Measurements from ENCODE around the gene MPV17. TPM values are rescaled to one million over a fixed set of nuclear protein-coding genes. Genes with fewer than 3 reads are reported as not detected.
"Not testable (repeated sequence)": the region's sequence is repeated elsewhere in the genome, so short reads cannot be mapped to it uniquely, and the experiment has no call there.

Gene MPV17
- 34.9 TPM for total RNA-seq

- peak; percentile 73 for DNase-seq
These were observed at the start of gene MPV17 for GRCh38 chr2:27322766-27323595. Gene MPV17 (minus strand): TSS chr2:27323097. CDS start chr2:27322517, 580 bp downstream.

- DNase-seq = no peak
These were observed 48.1 kb upstream of the MPV17 start for GRCh38 chr2:27370816-27371620.

- peak; percentile 99 for DNase-seq
These were observed 47.3 kb upstream of the MPV17 start, which contains the start of the genes EIF2B4 and SNX17 for GRCh38 chr2:27370026-27370815. Gene EIF2B4 (minus strand): TSS chr2:27370338. CDS start chr2:27370314, 24 bp downstream. Gene SNX17 (plus strand): TSS chr2:27370616. CDS start chr2:27370744, 128 bp downstream.

- DNase-seq = peak; percentile 73
These were observed 46.7 kb upstream of the MPV17 start for GRCh38 chr2:27369471-27370025.

DNA sequence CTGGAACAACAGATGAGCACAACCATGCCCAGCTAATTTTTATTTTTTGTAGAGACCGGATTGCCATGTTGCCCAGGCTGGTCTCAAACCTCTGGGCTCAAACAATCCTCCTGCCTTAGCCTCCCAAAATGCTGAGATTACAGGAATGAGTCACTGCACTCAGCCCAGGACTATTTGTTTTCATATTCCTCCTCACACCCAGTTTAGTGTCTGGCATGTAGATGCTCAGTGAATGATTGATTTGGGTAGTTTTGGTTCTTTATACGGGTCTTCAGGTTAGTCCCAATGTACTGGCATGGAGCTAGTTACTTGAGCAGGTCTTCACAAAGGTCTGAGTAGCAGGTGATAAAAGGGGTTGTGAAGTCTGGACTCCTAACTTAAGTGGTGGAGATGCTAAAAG lies 41.0 kb upstream of the MPV17 start:
- DNase-seq = no peak

- DNase-seq = no peak
These were observed 40.0 kb upstream of the MPV17 start for GRCh38 chr2:27362678-27363420.

- peak; percentile 94 for DNase-seq
These were observed 33.7 kb upstream of the MPV17 start, which contains the start of gene GTF3C2 for GRCh38 chr2:27356382-27357181. Gene GTF3C2 (minus strand): TSS chr2:27356764. CDS start chr2:27343554, 13,210 bp downstream.

DNA sequence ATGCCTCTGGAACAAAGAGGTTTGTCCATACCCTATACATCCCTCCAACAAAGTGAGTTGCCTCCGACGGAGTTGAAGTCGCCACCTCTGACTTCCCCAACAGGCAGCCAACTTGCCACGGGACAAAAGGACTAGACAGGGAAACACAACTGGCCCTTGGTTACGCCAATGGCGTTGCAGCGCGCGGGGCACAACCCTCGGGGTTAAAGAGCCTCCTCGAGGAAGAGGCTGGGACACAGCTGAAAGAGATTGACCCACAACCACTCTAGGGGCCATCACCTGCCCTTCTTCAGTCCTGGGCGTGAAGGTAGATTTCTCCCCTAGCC lies 33.1 kb upstream of the MPV17 start:
- no peak for DNase-seq

DNA sequence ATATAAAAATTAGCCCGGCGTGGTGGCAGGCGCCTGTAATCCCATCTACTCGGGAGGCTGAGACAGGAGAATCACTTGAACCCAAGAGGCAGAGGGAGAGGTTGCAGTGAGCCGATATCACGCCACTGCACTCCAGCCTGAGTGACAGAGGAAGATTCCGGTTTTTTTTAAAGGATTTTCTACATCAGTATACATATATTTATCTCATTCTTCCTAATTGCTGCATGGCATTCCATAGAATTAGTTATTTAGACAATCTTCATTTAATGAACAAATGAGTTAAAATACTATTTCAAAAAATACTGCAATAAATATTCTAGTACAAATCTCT lies 31.7 kb upstream of the MPV17 start:
- no peak for DNase-seq

DNA sequence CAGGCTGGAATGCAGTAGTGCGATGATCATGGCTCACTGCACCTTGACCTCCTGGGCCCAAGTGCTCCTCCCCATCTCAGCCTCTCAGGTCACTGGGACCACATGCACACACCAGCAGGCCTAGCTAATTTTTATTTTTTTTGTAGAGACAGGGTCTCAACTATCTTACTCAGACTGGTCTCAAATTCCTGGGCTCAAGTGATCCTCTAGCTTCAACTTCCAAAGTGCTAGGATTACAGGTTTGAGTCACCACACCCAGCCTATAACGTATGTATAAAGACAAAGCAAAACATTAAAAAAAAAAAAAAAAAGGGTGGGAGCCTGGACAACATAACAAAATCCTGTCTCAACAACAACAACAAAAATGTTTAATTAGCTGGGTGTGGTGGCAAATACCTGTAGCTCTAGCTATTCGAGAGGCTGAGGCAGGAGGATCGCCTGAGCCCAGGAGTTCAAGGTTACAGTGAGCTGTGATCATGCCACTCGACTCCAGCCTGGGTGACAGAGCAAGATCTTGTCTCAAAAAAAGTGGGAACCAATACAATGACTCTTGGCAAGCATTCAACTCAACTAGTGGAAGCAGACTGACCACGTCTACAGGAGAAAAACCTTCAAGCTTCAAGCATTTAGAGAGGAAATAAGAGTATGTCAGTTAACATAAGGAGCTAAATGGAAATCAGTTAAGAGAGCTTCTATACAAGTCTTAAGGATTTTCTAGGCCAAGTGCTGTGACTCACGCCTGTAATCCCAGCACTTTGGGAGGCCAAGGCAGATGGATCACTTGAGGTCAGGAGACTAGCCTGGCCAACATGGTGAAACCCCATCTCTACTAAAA lies 31.1 kb upstream of the MPV17 start:
- DNase-seq = no peak

DNA sequence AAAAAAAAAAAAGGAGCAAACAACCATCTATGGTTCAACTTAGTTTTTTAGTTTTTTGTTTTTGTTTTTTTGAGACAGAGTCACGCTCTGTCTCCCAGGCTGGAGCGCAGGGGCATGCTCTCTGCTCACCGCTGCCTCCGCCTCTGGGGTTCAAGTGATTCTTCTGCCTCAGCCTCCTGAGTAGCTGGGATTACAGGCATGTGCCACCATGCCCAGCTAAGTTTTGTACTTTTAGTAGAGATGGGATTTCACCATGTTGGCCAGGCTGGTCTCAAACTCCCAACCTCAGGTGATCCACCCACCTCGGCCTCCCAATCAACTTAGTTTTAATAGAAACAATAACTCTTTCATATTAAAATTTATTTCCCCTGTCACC lies 30.5 kb upstream of the MPV17 start:
- not testable (repeated sequence) for DNase-seq

DNA sequence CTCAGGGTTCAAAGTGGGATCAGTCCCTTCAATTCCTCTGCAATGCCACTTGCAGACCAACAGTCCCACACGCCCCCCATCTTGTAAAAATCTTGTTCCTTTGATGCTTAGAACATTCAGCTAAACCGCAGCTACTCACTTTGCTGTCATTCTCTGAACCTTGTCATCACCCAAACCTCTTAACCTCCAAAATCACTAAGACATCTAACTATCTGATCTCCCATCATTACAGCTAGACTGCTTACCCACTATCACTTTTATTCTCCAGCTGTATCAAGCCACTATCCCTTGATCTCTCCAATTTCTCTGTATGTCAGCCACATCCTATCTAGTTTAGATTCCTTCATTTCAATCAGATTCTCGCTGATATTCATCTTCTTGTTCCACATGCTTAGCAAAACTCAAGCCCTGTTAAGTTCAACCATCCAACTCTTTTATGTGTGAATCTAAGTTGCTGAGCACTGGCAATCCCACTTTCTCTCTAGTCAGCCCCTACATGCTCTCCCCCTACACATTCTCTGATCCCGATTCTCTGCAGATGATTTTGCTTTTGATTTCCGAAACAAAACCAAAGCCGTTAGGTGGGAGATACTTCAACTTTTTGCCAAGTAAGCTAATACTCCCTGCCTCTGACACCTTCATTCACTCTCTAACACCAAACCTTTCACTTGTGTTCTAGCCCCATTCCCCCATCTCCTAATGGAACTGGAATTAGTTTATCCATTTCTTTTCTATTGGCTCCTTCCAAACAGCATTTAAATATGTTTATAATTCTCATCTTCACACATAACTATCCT lies 29.1 kb upstream of the MPV17 start:
- no peak for DNase-seq

DNA sequence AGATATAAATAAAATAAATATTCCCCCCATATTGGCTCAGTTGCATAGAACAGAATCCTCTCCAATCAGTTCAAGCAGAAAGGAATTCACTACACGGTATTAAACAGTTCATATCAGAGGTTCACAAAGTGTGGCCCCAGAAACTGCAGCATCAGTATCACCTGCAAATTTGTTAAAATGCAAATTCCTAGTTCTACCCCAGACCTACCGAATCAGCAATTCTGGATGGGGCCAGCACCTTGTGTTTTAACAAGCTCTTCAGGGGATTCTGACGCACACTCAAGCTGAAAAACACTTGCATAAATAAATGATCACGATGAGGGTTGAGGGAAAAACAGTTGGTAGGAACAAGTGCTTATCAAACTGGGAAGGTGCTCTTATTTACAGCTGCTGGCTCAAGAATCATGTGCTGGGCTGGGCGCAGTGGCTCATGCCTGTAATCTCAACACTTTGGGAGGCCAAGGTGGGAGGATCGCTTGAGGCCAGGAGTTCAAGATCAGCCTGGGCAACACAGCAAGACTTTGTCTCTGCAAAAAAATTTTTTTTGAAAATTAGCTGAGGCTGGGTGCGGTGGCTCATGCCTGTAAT lies 27.3 kb upstream of the MPV17 start:
- DNase-seq = no peak

GRCh38 chr2:27347641-27348040 lies 24.7 kb upstream of the MPV17 start:
- no peak for DNase-seq

DNA sequence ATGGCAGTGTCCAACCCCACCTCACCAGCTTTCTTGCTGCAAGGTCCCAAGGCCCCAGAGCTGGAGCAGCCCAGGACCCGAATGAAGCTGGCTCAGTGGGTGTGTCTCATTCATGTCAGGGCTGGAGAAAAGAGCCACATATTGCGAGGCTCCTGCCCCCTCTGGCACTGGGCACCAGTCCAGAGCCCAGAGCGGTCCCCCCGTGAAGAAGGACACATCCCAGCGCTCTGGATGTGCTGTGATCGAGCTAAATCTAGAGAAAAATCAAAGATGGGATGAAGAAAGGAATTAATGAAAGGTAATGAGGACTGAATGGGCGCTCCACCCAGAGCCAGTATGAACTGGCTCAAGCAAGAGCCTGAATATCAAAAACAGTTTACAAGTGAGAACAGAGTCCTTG lies 13.3 kb upstream of the MPV17 start:
- no peak for DNase-seq

GRCh38 chr2:27335311-27335710 lies 12.4 kb upstream of the MPV17 start:
- no peak for DNase-seq

DNA sequence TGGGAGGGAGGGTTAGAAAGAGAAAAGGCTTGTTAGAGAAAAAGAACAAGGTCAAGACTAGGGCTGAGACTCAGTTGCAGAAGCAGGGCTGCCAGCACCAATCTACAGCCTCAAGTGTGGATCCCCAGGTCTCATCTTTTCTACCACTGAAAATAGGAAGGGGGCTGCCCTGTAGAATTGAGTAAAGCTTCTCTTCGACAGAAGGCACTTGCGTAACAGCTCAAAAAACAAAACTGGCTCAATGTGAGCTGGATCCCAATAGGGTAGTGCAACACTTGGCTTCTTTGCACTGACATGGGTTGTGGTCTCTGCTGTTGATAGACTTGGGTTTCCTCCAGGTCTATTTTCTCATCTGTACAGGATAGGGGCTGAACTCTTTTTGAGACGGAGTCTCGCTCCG lies 1.8 kb upstream of the MPV17 start:
- DNase-seq = no peak

DNA sequence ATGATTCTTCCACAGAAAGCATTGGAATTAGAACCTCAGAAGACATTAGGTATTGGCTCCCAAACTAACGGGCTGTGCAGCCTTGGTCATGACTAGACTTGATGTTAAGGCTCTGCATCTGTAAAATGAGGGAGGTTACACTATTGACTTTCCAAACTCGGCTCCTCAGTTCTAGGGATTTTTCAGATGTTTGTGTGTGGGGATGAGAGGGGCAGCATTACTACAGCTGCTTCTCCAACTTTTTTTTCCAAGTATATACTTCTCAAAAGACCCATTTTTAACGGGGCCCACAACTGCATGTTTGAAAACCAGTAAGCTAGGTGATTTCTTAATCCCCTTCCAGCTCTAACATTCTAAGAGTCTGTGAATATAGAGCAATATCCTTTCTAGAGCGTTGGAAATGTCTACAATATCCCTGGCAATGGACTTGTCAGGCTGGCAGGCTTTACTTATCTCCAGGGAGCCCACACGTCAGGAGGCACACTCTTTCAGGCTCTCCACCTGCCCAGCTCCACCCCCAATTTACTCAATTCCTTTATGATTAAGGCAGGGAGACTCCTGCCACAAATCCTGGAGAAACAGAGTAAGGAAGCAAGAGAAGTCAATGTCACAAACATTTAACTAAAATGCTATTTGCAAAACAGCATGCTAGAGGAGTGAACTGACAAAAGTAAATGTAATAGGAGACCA lies 844 bp upstream of the MPV17 start:
- DNase-seq = no peak

Measured in skin of body (tissue), 2 donors.